Testis (tissue), 2 donors: Measurements from ENCODE around the gene IGSF1.

ENCODE experiments used
- POLR2A ChIP-seq: fragments of 450-650 bp; IDR thresholded peaks from one replicate; pipeline ENCODE4 v1.6.1; 2017; ENCODE audit warnings: antibody characterized with exemption, mild to moderate bottlenecking, moderate library complexity
- TF ChIP-seq, protein P1 (sequence below), 3 experiments: fragments of 450-650 bp in 2 of 3; fragments of 200-600 bp in 1 of 3; sonication (generic) in 1 of 3; IDR thresholded peaks; one replicate each; pipeline ENCODE4 v1.5.1; 2016 to 2019; ENCODE audit warnings: antibody characterized with exemption in 3 of 3, mild to moderate bottlenecking in 2 of 3, moderate library complexity in 1 of 3

DNA sequence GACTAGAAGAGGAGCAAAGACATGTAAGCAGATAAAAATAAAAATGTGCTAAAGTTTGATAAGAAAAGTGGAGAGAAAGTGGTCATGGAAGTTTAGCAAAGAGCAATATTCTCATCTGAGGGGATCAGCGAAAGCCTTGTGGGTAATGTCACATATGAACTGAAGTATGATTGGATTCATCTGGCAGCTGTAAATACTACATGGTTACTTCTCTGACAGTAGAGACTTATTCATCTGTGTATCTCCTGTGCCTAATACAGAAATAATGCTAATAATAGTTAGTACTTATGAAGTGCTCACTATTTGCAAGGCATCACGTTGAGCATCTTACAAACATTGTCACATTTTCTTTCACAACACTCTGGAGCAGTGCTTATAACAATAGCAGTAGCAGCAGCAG lies 8.9 kb upstream of the IGSF1 start:
- TF ChIP-seq, protein P1, sequence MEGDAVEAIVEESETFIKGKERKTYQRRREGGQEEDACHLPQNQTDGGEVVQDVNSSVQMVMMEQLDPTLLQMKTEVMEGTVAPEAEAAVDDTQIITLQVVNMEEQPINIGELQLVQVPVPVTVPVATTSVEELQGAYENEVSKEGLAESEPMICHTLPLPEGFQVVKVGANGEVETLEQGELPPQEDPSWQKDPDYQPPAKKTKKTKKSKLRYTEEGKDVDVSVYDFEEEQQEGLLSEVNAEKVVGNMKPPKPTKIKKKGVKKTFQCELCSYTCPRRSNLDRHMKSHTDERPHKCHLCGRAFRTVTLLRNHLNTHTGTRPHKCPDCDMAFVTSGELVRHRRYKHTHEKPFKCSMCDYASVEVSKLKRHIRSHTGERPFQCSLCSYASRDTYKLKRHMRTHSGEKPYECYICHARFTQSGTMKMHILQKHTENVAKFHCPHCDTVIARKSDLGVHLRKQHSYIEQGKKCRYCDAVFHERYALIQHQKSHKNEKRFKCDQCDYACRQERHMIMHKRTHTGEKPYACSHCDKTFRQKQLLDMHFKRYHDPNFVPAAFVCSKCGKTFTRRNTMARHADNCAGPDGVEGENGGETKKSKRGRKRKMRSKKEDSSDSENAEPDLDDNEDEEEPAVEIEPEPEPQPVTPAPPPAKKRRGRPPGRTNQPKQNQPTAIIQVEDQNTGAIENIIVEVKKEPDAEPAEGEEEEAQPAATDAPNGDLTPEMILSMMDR (IDR thresholded peaks at IDR 0.05) = no peak
- TF ChIP-seq POLR2A = no peak
